Neural crest cell (in vitro differentiated cells): ENCODE data around the gene ALG3. TPM values are rescaled to one million over a fixed set of nuclear protein-coding genes. Genes with fewer than 3 reads are reported as not detected.

Experiments
- DNase-seq: peaks from one replicate; pipeline ENCODE4 v3.0.0; 2021; ENCODE audit warnings: low read depth, mixed read lengths, low spot score
- H3K27ac Mint-ChIP-seq: one replicate; pipeline ENCODE4 v1.8.0; 2021; ENCODE audit warnings: mild to moderate bottlenecking, mixed read lengths; ENCODE audit not compliant: unreplicated experiment
- H3K27me3 Mint-ChIP-seq: 2 replicates; pipeline ENCODE4 v1.8.0; 2021; ENCODE audit warnings: low read depth, mild to moderate bottlenecking, mixed read lengths
- H3K36me3 Mint-ChIP-seq: 2 replicates; pipeline ENCODE4 v1.8.0; 2021; ENCODE audit warnings: low read depth, mild to moderate bottlenecking, mixed read lengths
- H3K4me1 Mint-ChIP-seq: 2 replicates; pipeline ENCODE4 v1.8.0; 2021; ENCODE audit warnings: mixed read lengths
- H3K4me3 Mint-ChIP-seq: one replicate; pipeline ENCODE4 v1.8.0; 2021; ENCODE audit warnings: mild to moderate bottlenecking, mixed read lengths
- H3K9me3 Mint-ChIP-seq: 2 replicates; pipeline ENCODE4 v1.8.0; 2021; ENCODE audit warnings: mixed read lengths
- CTCF ChIP-seq: fragments of 200-600 bp; sonication (generic); conservative IDR thresholded peaks from 2 replicates; pipeline ENCODE4 v1.5.0; 2021; ENCODE audit warnings: antibody characterized with exemption, mild to moderate bottlenecking
- total RNA-seq: library from RNA; stranded (reverse); gene quantifications from 2 replicates; pipeline ENCODE4 v1.2.1, GENCODE V29; 2021

The ALG3 gene
- total RNA-seq, 1 donor from 2014 or later, result 32.0 TPM

- Mint-ChIP-seq H3K27ac (no peak overlapping the region), H3K4me3 (no peak overlapping the region), H3K27me3 (peaks cover 51% of the 10 kb centered on the region), H3K36me3 (no peaks in the 10 kb centered on the region), H3K4me1 (peaks cover 6% of the 10 kb centered on the region), H3K9me3 (no peaks in the 10 kb centered on the region)
- DNase-seq, result no peak
- TF ChIP-seq CTCF, result no peak
Measured at GRCh38 chr3:184236033-184236410, 12.7 kb downstream of the ALG3 start.

DNA sequence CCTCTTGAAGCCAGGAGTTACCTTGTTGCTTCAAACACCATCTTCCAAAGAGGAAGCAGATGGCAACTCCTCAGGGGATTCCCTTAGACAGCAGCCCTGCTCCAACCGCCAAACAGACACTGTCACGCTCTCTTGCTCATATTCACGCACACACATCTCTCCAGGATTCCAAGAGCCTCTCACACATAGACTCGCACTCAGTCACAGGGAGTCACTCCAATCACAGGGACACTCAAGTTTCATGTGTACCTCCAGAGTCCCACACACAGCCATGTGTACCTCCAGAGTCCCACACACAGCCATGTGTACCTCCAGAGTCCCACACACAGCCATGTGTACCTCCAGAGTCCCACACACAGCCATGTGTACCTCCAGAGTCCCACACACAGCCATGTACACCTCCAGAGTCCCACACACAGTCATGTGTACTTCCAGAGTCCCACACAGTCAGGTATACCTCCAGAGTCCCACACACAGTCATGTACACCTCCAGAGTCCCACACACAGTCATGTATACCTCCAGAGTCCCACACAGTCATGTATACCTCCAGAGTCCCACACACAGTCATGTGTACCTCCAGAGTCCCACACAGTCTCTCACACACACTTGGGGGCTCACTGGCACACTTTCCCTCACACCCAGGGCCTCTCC, 13.3 kb downstream of the ALG3 start:
- Mint-ChIP-seq H3K4me3 (no peak overlapping the region), H3K36me3 (no peaks in the 10 kb centered on the region), H3K27me3 (peaks cover 54% of the 10 kb centered on the region), H3K4me1 (peaks cover 8% of the 10 kb centered on the region), H3K27ac (no peak overlapping the region), H3K9me3 (no peaks in the 10 kb centered on the region)
- TF ChIP-seq CTCF, result no peak
- no peak for DNase-seq

DNA sequence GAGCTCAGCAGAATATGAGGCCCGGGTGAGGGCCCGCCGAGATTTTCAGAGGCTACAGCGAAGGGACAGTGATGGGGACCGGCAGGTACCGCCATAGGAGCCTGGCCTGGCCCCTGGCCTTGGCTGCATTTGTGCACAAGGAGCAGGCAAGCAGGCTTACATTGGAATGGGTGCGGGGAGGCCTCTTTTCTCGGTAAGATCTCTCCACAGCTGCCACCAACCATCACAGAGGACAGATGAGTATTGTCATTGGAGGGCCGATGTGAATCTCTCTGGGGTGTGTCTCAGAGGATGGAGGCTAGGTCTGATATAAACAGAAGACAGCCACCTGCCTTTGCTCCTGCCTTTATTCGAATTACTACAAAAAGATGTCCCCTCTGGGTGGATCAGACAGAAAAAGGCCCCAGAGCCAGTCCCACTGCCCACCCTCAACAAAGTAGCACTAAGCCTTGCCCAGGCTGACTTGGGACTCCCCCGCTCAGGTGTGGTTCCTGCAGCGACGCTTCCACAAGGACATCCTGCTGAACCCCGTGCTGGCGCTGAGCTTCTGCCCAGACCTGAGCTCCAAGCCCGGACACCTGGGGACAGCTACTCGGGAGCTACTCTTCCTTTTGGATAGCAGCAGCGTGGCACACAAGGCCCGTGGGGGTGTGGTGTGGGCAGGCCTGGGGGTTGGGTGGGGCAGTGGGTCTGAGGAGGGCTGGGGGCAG, 13.9 kb downstream of the ALG3 start:
- Mint-ChIP-seq H3K4me3 (no peak overlapping the region), H3K27ac (no peak overlapping the region), H3K27me3 (peaks cover 55% of the 10 kb centered on the region), H3K9me3 (no peaks in the 10 kb centered on the region), H3K36me3 (no peaks in the 10 kb centered on the region), H3K4me1 (peaks cover 8% of the 10 kb centered on the region)
- DNase-seq, result no peak
- TF ChIP-seq CTCF, result no peak

DNA sequence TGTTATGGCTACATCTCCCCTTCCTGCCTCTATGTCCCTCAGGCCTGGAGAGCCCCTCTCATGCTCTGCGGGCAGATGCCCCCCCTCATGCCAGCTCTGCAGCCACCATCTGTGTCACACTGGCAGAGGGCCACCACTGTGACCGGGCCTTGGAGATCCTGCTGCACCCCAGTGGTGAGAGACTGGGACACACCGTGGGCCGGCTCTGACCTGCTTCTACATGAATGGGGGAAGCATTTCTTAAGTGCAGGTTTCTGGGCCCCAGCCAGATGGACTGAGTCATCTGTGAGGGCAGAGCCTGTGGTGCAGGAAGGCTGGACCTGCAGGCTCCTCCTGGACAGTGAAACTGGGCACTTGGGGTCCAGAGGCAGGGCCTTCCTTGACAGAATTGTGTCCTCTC, 14.5 kb downstream of the ALG3 start:
- Mint-ChIP-seq H3K4me3 (no peak overlapping the region), H3K36me3 (no peaks in the 10 kb centered on the region), H3K9me3 (no peaks in the 10 kb centered on the region), H3K27ac (no peak overlapping the region), H3K4me1 (peaks cover 8% of the 10 kb centered on the region), H3K27me3 (peaks cover 60% of the 10 kb centered on the region)
- no peak for DNase-seq
- TF ChIP-seq CTCF, result no peak

GRCh38 chr3:184233127-184233843, 15.5 kb downstream of the ALG3 start:
- no peaks in the 10 kb centered on the region for H3K36me3 Mint-ChIP-seq
- H3K4me1 Mint-ChIP-seq, result peaks cover 8% of the 10 kb centered on the region
- no peaks in the 10 kb centered on the region for H3K9me3 Mint-ChIP-seq
- TF ChIP-seq CTCF, result no peak
- no peak for DNase-seq
- H3K27me3 Mint-ChIP-seq, result peaks cover 69% of the 10 kb centered on the region
- H3K27ac Mint-ChIP-seq, result no peak overlapping the region
- no peak overlapping the region for H3K4me3 Mint-ChIP-seq
